NCI-H2227 treated with DMSO at 0.1 percent for 48 hours (cell line): ENCODE measurements around the gene PDXDC1.
"Not testable (repeated sequence)": the region's sequence is repeated elsewhere in the genome, so short reads cannot be mapped to it uniquely, and the experiment has no call there.

ENCODE experiments used
- DNase-seq: peaks from one replicate; lab custom pipeline; 2025; lab: John Stamatoyannopoulos, UW

Gene PDXDC1

GRCh38 chr16:15038689-15039088 is 63.9 kb downstream of the PDXDC1 start:
- no peak for DNase-seq

- DNase-seq = no peak
These were observed 66.6 kb downstream of the PDXDC1 start for GRCh38 chr16:15041271-15042004.

GRCh38 chr16:15043344-15043743 is 68.5 kb downstream of the PDXDC1 start:
- DNase-seq = no peak

- DNase-seq = no peak
These were observed 69.5 kb downstream of the PDXDC1 start for GRCh38 chr16:15044286-15044685.

GRCh38 chr16:15045270-15045669 is 70.4 kb downstream of the PDXDC1 start:
- DNase-seq = not testable (repeated sequence)

GRCh38 chr16:15046692-15047376 is 72.0 kb downstream of the PDXDC1 start:
- DNase-seq = no peak

GRCh38 chr16:15049581-15050180 is 74.9 kb downstream of the PDXDC1 start:
- no peak for DNase-seq

GRCh38 chr16:15050440-15050839 is 75.6 kb downstream of the PDXDC1 start:
- not testable (repeated sequence) for DNase-seq

GRCh38 chr16:15051387-15051951 is 76.6 kb downstream of the PDXDC1 start:
- no peak for DNase-seq

- no peak for DNase-seq
These were observed 78.1 kb downstream of the PDXDC1 start for GRCh38 chr16:15052747-15053476.

GRCh38 chr16:15053904-15054303 is 79.1 kb downstream of the PDXDC1 start:
- DNase-seq = no peak

GRCh38 chr16:15054357-15055140 is 79.7 kb downstream of the PDXDC1 start:
- no peak for DNase-seq

- DNase-seq = peak; percentile 56
These were observed 80.6 kb downstream of the PDXDC1 start for GRCh38 chr16:15055141-15056053.

GRCh38 chr16:15057681-15058417 is 83.0 kb downstream of the PDXDC1 start:
- DNase-seq = no peak

GRCh38 chr16:15059324-15059723 is 84.5 kb downstream of the PDXDC1 start:
- no peak for DNase-seq

GRCh38 chr16:15062085-15062810 is 87.4 kb downstream of the PDXDC1 start:
- not testable (repeated sequence) for DNase-seq

- DNase-seq = not testable (repeated sequence)
These were observed 91.1 kb downstream of the PDXDC1 start for GRCh38 chr16:15065961-15066360.

GRCh38 chr16:15066690-15067089 is 91.9 kb downstream of the PDXDC1 start:
- not testable (repeated sequence) for DNase-seq

- DNase-seq = not testable (repeated sequence)
These were observed 96.2 kb downstream of the PDXDC1 start for GRCh38 chr16:15071013-15071412.
